Stomach (tissue), 19 donors: ENCODE results near the gene PDF. TPM values are rescaled to one million over a fixed set of nuclear protein-coding genes. Genes with fewer than 3 reads are reported as not detected.
A peak's percentile ranks its signal among the peaks of the same experiment; 100 is the strongest.

Experiments used
- DNase-seq, 2 donors: peaks; one replicate each; pipeline versions ENCODE4 v3.0.0 to v3.0.0-alpha.2; 2013 to 2019
- H3K27ac ChIP-seq, 5 donors: fragments of 200-600 bp in 4 of 5; sonication (generic) in 4 of 5; one replicate each; pipeline ENCODE4 v1.5.1; 2013 to 2019; ENCODE audit warnings: mild to moderate bottlenecking in 1 of 5, moderate library complexity in 1 of 5
- H3K27me3 ChIP-seq, 3 donors: fragments of 200-600 bp; sonication (generic); one replicate each; pipeline ENCODE4 v1.5.1; 2017 to 2019; ENCODE audit warnings: mixed run types in 1 of 3
- H3K36me3 ChIP-seq, 4 donors: fragments of 200-600 bp; sonication (generic); 1 replicate in 3 of 4; 2 replicates in 1 of 4; pipeline ENCODE4 v1.5.1; 2016 to 2019
- H3K4me1 ChIP-seq, 4 donors: fragments of 200-600 bp; sonication (generic); one replicate each; pipeline ENCODE4 v1.5.1; 2016 to 2019
- H3K4me3 ChIP-seq, 4 donors: fragments of 200-600 bp; sonication (generic) in 3 of 4; one replicate each; pipeline ENCODE4 v1.5.1; 2016 to 2019; ENCODE audit warnings: mild to moderate bottlenecking in 1 of 4
- H3K9me3 ChIP-seq, 4 donors: fragments of 200-600 bp; sonication (generic); one replicate each; pipeline ENCODE4 v1.5.1; 2016 to 2019
- CTCF ChIP-seq, 7 experiments: fragments of 450-650 bp in 4 of 7; fragments of 200-600 bp in 3 of 7; sonication (generic) in 3 of 7; IDR thresholded peaks; one replicate each; pipeline ENCODE4 v1.5.1; 2016 to 2019; ENCODE audit warnings: antibody characterized with exemption in 7 of 7, control low read depth in 2 of 7, mild to moderate bottlenecking in 1 of 7
- EP300 ChIP-seq: sonication (generic); formaldehyde crosslinking; IDR thresholded peaks from one replicate; pipeline ENCODE4 v1.6.1; 2017; ENCODE audit warnings: antibody characterized with exemption
- POLR2A ChIP-seq, 4 donors: fragments of 450-650 bp; IDR thresholded peaks; one replicate each; pipeline ENCODE4 v1.6.1; 2016; ENCODE audit warnings: antibody characterized with exemption in 4 of 4, control low read depth in 2 of 4, mild to moderate bottlenecking in 1 of 4, moderate library complexity in 1 of 4
- POLR2AphosphoS5 ChIP-seq, 3 donors: sonication (generic); formaldehyde crosslinking; IDR thresholded peaks; one replicate each; pipeline ENCODE4 v1.6.1; 2016; ENCODE audit warnings: antibody characterized with exemption in 3 of 3
- WGBS, 5 donors: extraction: QIAGEN DNeasy Blood & Tissue Kit in 3 of 5; methylation state at CpG; one replicate each; pipeline versions ENCODE4 v1.1.5 to v1.1.7; 2013 to 2018; 5-methylcytosine and 5-hydroxymethylcytosine counted together
- intact Hi-C: fragments of 100-400 bp; cut with DNase I; formaldehyde crosslinking; loops from one replicate; pipeline ENCODE4 v1.15.1; 2023; ENCODE audit warnings: low total_unique reads
- long read RNA-seq, 10 donors: transcript quantifications; one replicate each; lab custom pipeline, GENCODE V29; 2026
- polyA plus RNA-seq, 3 donors: library from polyadenylated mRNA; stranded (reverse); fragments of 200-250 nt; gene quantifications; one replicate each; pipeline ENCODE4 v1.2.3, GENCODE V29; 2013
- total RNA-seq, 5 donors: library from RNA; depleted of rRNA; stranded (reverse); fragments of >200 nt; gene quantifications; one replicate each; pipeline versions ENCODE4 v1.1.0 to v1.2.3, GENCODE V29; 2014 to 2016
- donor health status: healthy with polysubstance abuse.
- donor health status: Bipolar disorder and iron deficiency.
- donor health status: healthy.

The PDF gene, protein sequence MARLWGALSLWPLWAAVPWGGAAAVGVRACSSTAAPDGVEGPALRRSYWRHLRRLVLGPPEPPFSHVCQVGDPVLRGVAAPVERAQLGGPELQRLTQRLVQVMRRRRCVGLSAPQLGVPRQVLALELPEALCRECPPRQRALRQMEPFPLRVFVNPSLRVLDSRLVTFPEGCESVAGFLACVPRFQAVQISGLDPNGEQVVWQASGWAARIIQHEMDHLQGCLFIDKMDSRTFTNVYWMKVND
- total RNA-seq (100 to 1,000 TPM in 1 of 5 donors, 10 to 100 TPM in 2, 1 to 10 TPM in 1, not detected in 1; 6.4 to 131 (median 23.6) TPM), polyA plus RNA-seq (1 to 10 TPM; 1.7 to 7.9 (median 7.1) TPM)
- long read RNA-seq, donor 1, partial matches to known transcripts, result 0 of 2 reads
- long read RNA-seq, donor 1, other reads (novel, unspliced or antisense), result 0 of 2 reads
- long read RNA-seq, donor 2, transcript PDF-201 (2 exons, 1,158 nt), result major isoform, 6 of 6 reads
- long read RNA-seq, donor 2, partial matches to known transcripts, result 0 of 6 reads
- long read RNA-seq, donor 2, other reads (novel, unspliced or antisense), result 0 of 6 reads
- long read RNA-seq, donor 3, partial matches to known transcripts, result 0 of 2 reads
- long read RNA-seq, donor 3, other reads (novel, unspliced or antisense), result 0 of 2 reads
- long read RNA-seq, donor 4, partial matches to known transcripts, result 0 of 2 reads
- long read RNA-seq, donor 4, other reads (novel, unspliced or antisense), result 0 of 2 reads
- long read RNA-seq, donor 5, partial matches to known transcripts, result 0 of 1 reads
- long read RNA-seq, donor 5, other reads (novel, unspliced or antisense), result 0 of 1 reads
- long read RNA-seq, donor 6, transcript PDF-201 (2 exons, 1,158 nt), result major isoform, 11 of 11 reads
- long read RNA-seq, donor 6, partial matches to known transcripts, result 0 of 11 reads
- long read RNA-seq, donor 6, other reads (novel, unspliced or antisense), result 0 of 11 reads
- long read RNA-seq, donor 7, partial matches to known transcripts, result 0 of 1 reads
- long read RNA-seq, donor 7, other reads (novel, unspliced or antisense), result 0 of 1 reads
- long read RNA-seq, donor 8, partial matches to known transcripts, result 0 of 3 reads
- long read RNA-seq, donor 8, other reads (novel, unspliced or antisense), result 0 of 3 reads
- long read RNA-seq, donor 9, transcript PDF-201 (2 exons, 1,158 nt), result major isoform, 7 of 7 reads
- long read RNA-seq, donor 9, partial matches to known transcripts, result 0 of 7 reads
- long read RNA-seq, donor 9, other reads (novel, unspliced or antisense), result 0 of 7 reads
- long read RNA-seq, donor 10, result 0 reads

DNA sequence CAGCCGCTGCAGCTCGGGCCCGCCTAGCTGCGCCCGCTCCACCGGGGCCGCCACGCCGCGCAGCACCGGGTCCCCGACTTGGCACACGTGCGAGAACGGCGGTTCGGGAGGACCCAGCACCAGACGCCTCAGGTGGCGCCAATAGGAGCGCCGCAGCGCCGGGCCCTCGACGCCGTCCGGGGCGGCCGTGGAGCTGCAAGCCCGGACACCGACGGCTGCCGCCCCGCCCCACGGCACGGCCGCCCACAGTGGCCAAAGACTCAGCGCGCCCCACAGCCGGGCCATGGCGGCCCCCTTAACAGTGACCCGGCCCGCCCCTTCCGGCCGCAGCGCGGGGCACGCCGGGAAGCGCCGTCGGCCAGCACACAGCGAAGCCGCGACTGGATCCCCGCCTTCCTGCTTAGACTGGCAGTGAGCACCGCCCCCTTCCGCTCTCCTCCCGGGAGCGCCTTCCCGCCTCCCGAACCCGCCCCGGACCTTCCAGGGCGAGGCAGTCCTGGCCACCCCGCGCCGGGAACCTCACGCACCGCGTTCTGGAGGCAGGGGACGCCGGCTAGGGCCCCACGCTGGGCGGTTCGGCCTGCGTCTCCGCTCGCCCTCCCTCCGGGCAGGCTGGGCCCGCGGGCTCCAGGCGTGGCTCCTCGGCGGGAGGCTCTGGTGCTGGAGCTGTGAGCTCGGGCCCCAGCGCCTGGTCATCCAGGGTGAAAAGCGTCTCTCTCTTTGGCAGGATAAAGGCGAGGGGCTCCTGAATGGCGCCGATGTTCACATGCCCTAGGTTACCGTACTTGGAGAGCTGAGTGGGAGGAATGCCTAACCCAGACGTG lies at the start of gene PDF:
Gene PDF (minus strand): TSS at position 303 of the 824 bp plus-strand sequence. CDS start 18 bp downstream, at position 285.
- no peaks in the 10 kb centered on the region for H3K27me3 ChIP-seq
- 0 to 2% (median 1%) methylated on average over 8 to 93 of the region's 93 CpGs for WGBS, 5 donors
- DNase-seq, result peak; percentile 94 to 98
- TF ChIP-seq EP300, result no peak
- peak in 1 of 7 experiments; percentile 16 for TF ChIP-seq CTCF (IDR thresholded peaks at IDR 0.05)
- peak in 1 of 4 donors; percentile 25 for TF ChIP-seq POLR2A (IDR thresholded peaks at IDR 0.05)
- TF ChIP-seq POLR2AphosphoS5 (IDR thresholded peaks at IDR 0.05), result peak; percentile 86 to 98 (median 91)
- H3K9me3 ChIP-seq, result no peaks in the 10 kb centered on the region
- peaks cover 33 to 82% (median 67%) of the 10 kb centered on the region in 4 donors for H3K4me1 ChIP-seq
- H3K36me3 ChIP-seq, result peaks cover 34 to 72% (median 65%) of the 10 kb centered on the region in 4 donors
- H3K4me3 ChIP-seq, result peak within 1 kb of the TSS; percentile 82 to 99 (median 92)
- H3K27ac ChIP-seq, result peak within 1 kb of the TSS; percentile 91 to 96 (median 92)
- intact Hi-C loops, result no loop called here

GRCh38 chr16:69378760-69379159 lies 48.4 kb upstream of the PDF start:
- Histone ChIP-seq H3K27me3 (no peaks in the 10 kb centered on the region), H3K36me3 (peaks cover 10 to 81% (median 76%) of the 10 kb centered on the region in 4 donors), H3K27ac (no peak overlapping the region), H3K4me3 (no peak overlapping the region), H3K9me3 (no peaks in the 10 kb centered on the region), H3K4me1 (peaks cover under 1 to 30% (median 11%) of the 10 kb centered on the region in 4 donors)
- no peak for DNase-seq
- TF ChIP-seq EP300 (no peak), POLR2AphosphoS5 (IDR thresholded peaks at IDR 0.05) (no peak), POLR2A (IDR thresholded peaks at IDR 0.05) (no peak), CTCF (IDR thresholded peaks at IDR 0.05) (no peak)
- intact Hi-C loops, result no loop called here
- 59 to 84% (median 75%) methylated on average over 1 of the region's 1 CpG for WGBS, 5 donors

- no peak for DNase-seq
- intact Hi-C loops, result no loop called here
Measured at GRCh38 chr16:69378036-69378435, 47.6 kb upstream of the PDF start.

More at GRCh38 chr16:69378036-69378435, 47.6 kb upstream of the PDF start:
- WGBS, 5 donors, result 90 to 96% (median 94%) methylated on average over 1 of the region's 1 CpG
- Histone ChIP-seq H3K27me3 (no peaks in the 10 kb centered on the region), H3K4me3 (no peak overlapping the region), H3K27ac (no peak overlapping the region), H3K9me3 (no peaks in the 10 kb centered on the region), H3K36me3 (peaks cover 10 to 79% (median 72%) of the 10 kb centered on the region in 4 donors), H3K4me1 (peaks cover 0 to 26% (median 9%) of the 10 kb centered on the region in 4 donors)
- TF ChIP-seq CTCF (IDR thresholded peaks at IDR 0.05), result no peak
- TF ChIP-seq POLR2A (IDR thresholded peaks at IDR 0.05), result no peak
- no peak for TF ChIP-seq EP300
- no peak for TF ChIP-seq POLR2AphosphoS5 (IDR thresholded peaks at IDR 0.05)
